SU-DHL-6 (cell line): ENCODE results near the gene PPP1R3C.

ENCODE experiments used
- H2AFZ ChIP-seq: fragments of 200-600 bp; sonication (generic); 2 replicates; pipeline ENCODE4 v1.6.1; 2014; ENCODE audit warnings: low read depth, mild to moderate bottlenecking, moderate library complexity, mixed read lengths, antibody characterized with exemption, low read length; ENCODE audit not compliant: severe bottlenecking
- H3F3A ChIP-seq: fragments of 200-600 bp; shearing (Covaris generic); 2 replicates; pipeline ENCODE4 v1.6.0; 2016; ENCODE audit warnings: antibody characterized with exemption, mild to moderate bottlenecking; ENCODE audit not compliant: insufficient read depth
- H3K27ac ChIP-seq: fragments of 200-600 bp; sonication (generic); 2 replicates; pipeline ENCODE4 v1.5.1; 2016; ENCODE audit warnings: low read depth, mild to moderate bottlenecking, low read length, moderate library complexity, mixed read lengths
- H3K27me3 ChIP-seq: fragments of 200-600 bp; sonication (generic), shearing (Covaris generic); 2 replicates; pipeline ENCODE4 v1.6.0; 2014; ENCODE audit warnings: mild to moderate bottlenecking, low read length
- H3K36me3 ChIP-seq: fragments of 200-600 bp; sonication (generic); 2 replicates; pipeline ENCODE4 v1.6.1; 2014; ENCODE audit warnings: mild to moderate bottlenecking, low read length, mixed read lengths
- H3K4me2 ChIP-seq: fragments of 300-600, 200-600 bp; shearing (Covaris generic), sonication (generic); 2 replicates; pipeline ENCODE4 v1.6.0; 2014; ENCODE audit warnings: low read length, low read depth, mild to moderate bottlenecking; ENCODE audit not compliant: poor library complexity, severe bottlenecking
- H3K4me3 ChIP-seq: fragments of 200-600 bp; sonication (generic); 2 replicates; pipeline ENCODE4 v1.5.1; 2014; ENCODE audit warnings: antibody characterized with exemption, low read length, mild to moderate bottlenecking, mixed read lengths; ENCODE audit not compliant: insufficient read depth, poor library complexity, severe bottlenecking
- H3K79me2 ChIP-seq: fragments of 200-600 bp; sonication (generic); 2 replicates; pipeline ENCODE4 v1.6.1; 2014; ENCODE audit warnings: mild to moderate bottlenecking, low read length, moderate library complexity; ENCODE audit not compliant: insufficient read depth
- H3K9ac ChIP-seq: fragments of 200-600 bp; sonication (generic); 2 replicates; pipeline ENCODE4 v1.7.0; 2014; ENCODE audit warnings: mild to moderate bottlenecking, low read length
- H3K9me2 ChIP-seq: fragments of 200-600 bp; sonication (generic); replicated peaks from 2 replicates; pipeline ENCODE4 v1.6.1; 2014; ENCODE audit warnings: low read length; ENCODE audit not compliant: insufficient read depth
- H3K9me3 ChIP-seq: fragments of 200-600 bp; sonication (generic); 2 replicates; pipeline ENCODE4 v1.6.1; 2014; ENCODE audit warnings: low read length, mixed read lengths; ENCODE audit not compliant: insufficient read depth
- H4K20me1 ChIP-seq: fragments of 200-600 bp; sonication (generic); 2 replicates; pipeline ENCODE4 v1.6.1; 2014; ENCODE audit warnings: low read depth, mild to moderate bottlenecking, antibody characterized with exemption, low read length, moderate library complexity, mixed read lengths
- EZH2phosphoT487 ChIP-seq: fragments of 200-600 bp; sonication (generic), shearing (Covaris generic); conservative IDR thresholded peaks from 2 replicates; pipeline ENCODE4 v1.6.1; 2018; ENCODE audit warnings: mild to moderate bottlenecking, antibody characterized with exemption, low read length, moderate library complexity, mixed read lengths
- TF ChIP-seq, protein P1 (sequence below): fragments of 200-600 bp; sonication (generic); IDR thresholded peaks from one replicate; pipeline ENCODE4 v1.5.1; 2017; ENCODE audit warnings: antibody characterized with exemption, mild to moderate bottlenecking, low read length, moderate library complexity; ENCODE audit not compliant: insufficient read depth, poor library complexity, severe bottlenecking

PPP1R3C gene

DNA sequence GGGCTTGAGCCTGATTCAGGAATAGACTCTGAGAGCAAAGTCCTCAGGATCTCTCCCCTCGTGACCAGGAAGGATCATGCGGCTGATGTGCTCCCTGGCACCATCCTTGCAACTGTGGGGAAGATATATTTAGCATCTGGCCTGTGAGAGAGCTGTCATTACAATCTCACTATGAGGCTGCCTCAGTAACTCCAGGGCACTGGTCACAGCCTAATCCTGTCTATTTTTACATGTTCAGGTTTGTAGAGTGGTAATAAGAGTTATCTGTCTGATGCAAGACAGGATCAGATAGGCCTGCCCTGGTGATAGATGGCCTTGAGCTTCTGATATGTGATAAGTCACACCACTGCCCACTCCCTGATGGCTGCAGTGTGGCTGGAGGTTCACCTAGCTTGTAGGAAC lies 50.7 kb downstream of the PPP1R3C start:
- no peak overlapping the region for H3K27ac ChIP-seq

GRCh38 chr10:91579329-91579985 lies 53.4 kb downstream of the PPP1R3C start:
- H4K20me1 ChIP-seq, result no peaks in the 10 kb centered on the region
- H3K79me2 ChIP-seq, result no peaks in the 10 kb centered on the region
- H3K27me3 ChIP-seq, result no peaks in the 10 kb centered on the region
- TF ChIP-seq EZH2phosphoT487, result no peak
- no peak overlapping the region for H3K27ac ChIP-seq
- no peaks in the 10 kb centered on the region for H3K36me3 ChIP-seq
- no peak overlapping the region for H3K4me2 ChIP-seq
- no peaks in the 10 kb centered on the region for H3F3A ChIP-seq
- no peaks in the 10 kb centered on the region for H3K9me2 ChIP-seq
- no peak overlapping the region for H3K4me3 ChIP-seq
- no peak overlapping the region for H2AFZ ChIP-seq
- H3K9ac ChIP-seq, result no peak overlapping the region
- H3K9me3 ChIP-seq, result no peaks in the 10 kb centered on the region

More for the DNA sequence above, 50.7 kb downstream of the PPP1R3C start:
- Histone ChIP-seq H3K4me2 (no peak overlapping the region), H3K9me3 (no peaks in the 10 kb centered on the region), H3K9me2 (no peaks in the 10 kb centered on the region), H3F3A (no peaks in the 10 kb centered on the region), H4K20me1 (no peaks in the 10 kb centered on the region), H3K27me3 (no peaks in the 10 kb centered on the region), H3K4me3 (no peak overlapping the region), H3K36me3 (no peaks in the 10 kb centered on the region), H3K9ac (no peak overlapping the region), H2AFZ (no peak overlapping the region), H3K79me2 (no peaks in the 10 kb centered on the region)
- TF ChIP-seq, protein P1, sequence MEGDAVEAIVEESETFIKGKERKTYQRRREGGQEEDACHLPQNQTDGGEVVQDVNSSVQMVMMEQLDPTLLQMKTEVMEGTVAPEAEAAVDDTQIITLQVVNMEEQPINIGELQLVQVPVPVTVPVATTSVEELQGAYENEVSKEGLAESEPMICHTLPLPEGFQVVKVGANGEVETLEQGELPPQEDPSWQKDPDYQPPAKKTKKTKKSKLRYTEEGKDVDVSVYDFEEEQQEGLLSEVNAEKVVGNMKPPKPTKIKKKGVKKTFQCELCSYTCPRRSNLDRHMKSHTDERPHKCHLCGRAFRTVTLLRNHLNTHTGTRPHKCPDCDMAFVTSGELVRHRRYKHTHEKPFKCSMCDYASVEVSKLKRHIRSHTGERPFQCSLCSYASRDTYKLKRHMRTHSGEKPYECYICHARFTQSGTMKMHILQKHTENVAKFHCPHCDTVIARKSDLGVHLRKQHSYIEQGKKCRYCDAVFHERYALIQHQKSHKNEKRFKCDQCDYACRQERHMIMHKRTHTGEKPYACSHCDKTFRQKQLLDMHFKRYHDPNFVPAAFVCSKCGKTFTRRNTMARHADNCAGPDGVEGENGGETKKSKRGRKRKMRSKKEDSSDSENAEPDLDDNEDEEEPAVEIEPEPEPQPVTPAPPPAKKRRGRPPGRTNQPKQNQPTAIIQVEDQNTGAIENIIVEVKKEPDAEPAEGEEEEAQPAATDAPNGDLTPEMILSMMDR, result no peak
- TF ChIP-seq EZH2phosphoT487, result no peak
